Breast epithelium (tissue), 3 donors: Measurements from ENCODE around the gene LIMD2.

Experiments used
- POLR2A ChIP-seq: fragments of 450-650 bp; IDR thresholded peaks from one replicate; pipeline ENCODE4 v1.6.1; 2016; ENCODE audit warnings: antibody characterized with exemption, mild to moderate bottlenecking, moderate library complexity
- POLR2AphosphoS5 ChIP-seq, 3 donors: sonication (generic); formaldehyde crosslinking; IDR thresholded peaks; one replicate each; pipeline ENCODE4 v1.6.1; 2017; ENCODE audit warnings: antibody characterized with exemption in 3 of 3
- TF ChIP-seq, protein P1 (sequence below), 3 donors: fragments of 450-650 bp; IDR thresholded peaks; one replicate each; pipeline ENCODE4 v1.5.1; 2016 to 2017; ENCODE audit warnings: antibody characterized with exemption in 3 of 3, mild to moderate bottlenecking in 3 of 3, moderate library complexity in 3 of 3

DNA sequence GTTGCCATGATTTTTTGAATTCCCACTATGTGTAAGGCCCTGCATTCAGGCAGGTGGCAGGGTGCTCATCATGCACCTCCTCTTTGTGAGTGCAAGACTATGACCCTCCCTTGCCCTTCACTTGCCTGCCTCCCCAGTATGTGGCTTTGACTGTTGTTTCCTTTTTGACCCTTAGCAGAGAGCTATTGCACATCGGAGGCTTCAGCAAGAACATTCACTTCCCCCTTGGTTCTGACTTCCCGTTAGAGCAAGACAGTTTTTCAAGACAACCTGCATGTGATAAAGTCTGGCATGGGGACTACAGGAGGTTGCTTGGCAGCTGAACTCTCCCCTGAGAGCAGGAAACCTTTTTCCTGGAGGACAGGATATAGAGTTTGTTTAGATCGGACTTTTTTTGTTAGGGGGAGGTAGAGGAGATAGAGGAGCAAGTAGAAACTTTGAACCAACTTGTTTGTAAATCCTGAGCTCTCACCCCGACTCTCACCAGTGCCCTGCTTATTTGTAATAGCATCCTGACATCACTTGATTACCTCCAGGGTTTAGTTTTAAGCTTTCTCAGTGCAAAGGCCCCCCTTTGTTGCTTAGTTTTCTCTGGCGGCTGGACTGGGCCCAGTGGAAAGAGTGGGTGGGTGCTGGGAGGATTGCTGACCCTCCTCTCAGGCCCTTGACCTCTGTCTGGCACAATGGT lies 34.3 kb downstream of the LIMD2 start:
- TF ChIP-seq, protein P1, sequence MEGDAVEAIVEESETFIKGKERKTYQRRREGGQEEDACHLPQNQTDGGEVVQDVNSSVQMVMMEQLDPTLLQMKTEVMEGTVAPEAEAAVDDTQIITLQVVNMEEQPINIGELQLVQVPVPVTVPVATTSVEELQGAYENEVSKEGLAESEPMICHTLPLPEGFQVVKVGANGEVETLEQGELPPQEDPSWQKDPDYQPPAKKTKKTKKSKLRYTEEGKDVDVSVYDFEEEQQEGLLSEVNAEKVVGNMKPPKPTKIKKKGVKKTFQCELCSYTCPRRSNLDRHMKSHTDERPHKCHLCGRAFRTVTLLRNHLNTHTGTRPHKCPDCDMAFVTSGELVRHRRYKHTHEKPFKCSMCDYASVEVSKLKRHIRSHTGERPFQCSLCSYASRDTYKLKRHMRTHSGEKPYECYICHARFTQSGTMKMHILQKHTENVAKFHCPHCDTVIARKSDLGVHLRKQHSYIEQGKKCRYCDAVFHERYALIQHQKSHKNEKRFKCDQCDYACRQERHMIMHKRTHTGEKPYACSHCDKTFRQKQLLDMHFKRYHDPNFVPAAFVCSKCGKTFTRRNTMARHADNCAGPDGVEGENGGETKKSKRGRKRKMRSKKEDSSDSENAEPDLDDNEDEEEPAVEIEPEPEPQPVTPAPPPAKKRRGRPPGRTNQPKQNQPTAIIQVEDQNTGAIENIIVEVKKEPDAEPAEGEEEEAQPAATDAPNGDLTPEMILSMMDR (IDR thresholded peaks at IDR 0.05), result no peak
- no peak for TF ChIP-seq POLR2AphosphoS5 (IDR thresholded peaks at IDR 0.05)
- no peak for TF ChIP-seq POLR2A
